Loucy (cell line): ENCODE measurements around the gene ZNF500.

Experiments used
- H2AFZ ChIP-seq: fragments of 200-600 bp; sonication (generic); 2 replicates; pipeline ENCODE4 v1.6.0; 2016; ENCODE audit warnings: antibody characterized with exemption, mild to moderate bottlenecking, low read length, moderate library complexity
- H3F3A ChIP-seq: fragments of 200-600 bp; 2 replicates; pipeline ENCODE4 v1.6.0; 2016; ENCODE audit warnings: antibody characterized with exemption, low read depth, mild to moderate bottlenecking
- H3K27me3 ChIP-seq: fragments of 200-600 bp; sonication (generic); 2 replicates; pipeline ENCODE4 v1.6.1; 2014; ENCODE audit warnings: low read length, mild to moderate bottlenecking; ENCODE audit not compliant: insufficient read depth, poor library complexity, severe bottlenecking
- H3K36me3 ChIP-seq: fragments of 200-600 bp; sonication (generic); 2 replicates; pipeline ENCODE4 v1.6.1; 2016; ENCODE audit warnings: low read length; ENCODE audit not compliant: insufficient read depth
- H3K4me1 ChIP-seq: fragments of 200-600 bp; sonication (generic); 2 replicates; pipeline ENCODE4 v1.5.1; 2014; ENCODE audit warnings: low read length, mild to moderate bottlenecking; ENCODE audit not compliant: insufficient read depth, poor library complexity, severe bottlenecking
- H3K4me2 ChIP-seq: fragments of 200-600 bp; sonication (generic); 2 replicates; pipeline ENCODE4 v1.6.0; 2014; ENCODE audit warnings: antibody characterized with exemption, low read length, low read depth, mild to moderate bottlenecking; ENCODE audit not compliant: poor library complexity, severe bottlenecking
- H3K4me3 ChIP-seq: fragments of 200-600 bp; sonication (generic); 2 replicates; pipeline ENCODE4 v1.5.1; 2014; ENCODE audit warnings: low read length, mild to moderate bottlenecking, mixed read lengths; ENCODE audit not compliant: poor library complexity, severe bottlenecking
- H3K79me2 ChIP-seq: fragments of 200-600 bp; sonication (generic); 2 replicates; pipeline ENCODE4 v1.6.1; 2014; ENCODE audit warnings: low read length; ENCODE audit not compliant: insufficient read depth
- H3K9ac ChIP-seq: fragments of 200-600 bp; sonication (generic); 2 replicates; pipeline ENCODE4 v1.6.0; 2014; ENCODE audit warnings: mild to moderate bottlenecking, low read depth, low read length, moderate library complexity; ENCODE audit not compliant: poor library complexity, severe bottlenecking
- H3K9me2 ChIP-seq: fragments of 200-600 bp; sonication (generic); replicated peaks from 2 replicates; pipeline ENCODE4 v1.6.1; 2016; ENCODE audit warnings: low read depth, low read length, mixed read lengths
- H3K9me3 ChIP-seq: fragments of 200-600 bp; sonication (generic); 2 replicates; pipeline ENCODE4 v1.6.1; 2014; ENCODE audit warnings: mild to moderate bottlenecking, antibody characterized with exemption, low read length, low read depth; ENCODE audit not compliant: insufficient read depth
- H4K20me1 ChIP-seq: fragments of 200-600 bp; sonication (generic); 2 replicates; pipeline ENCODE4 v1.6.0; 2014; ENCODE audit warnings: antibody characterized with exemption, low read length, mild to moderate bottlenecking; ENCODE audit not compliant: insufficient read depth, poor library complexity, severe bottlenecking
- EZH2phosphoT487 ChIP-seq: fragments of 200-600 bp; IDR thresholded peaks from 2 replicates; pipeline ENCODE4 v1.6.1; 2018; ENCODE audit warnings: antibody characterized with exemption, mild to moderate bottlenecking, moderate library complexity, borderline replicate concordance
- TF ChIP-seq, protein P1 (sequence below): fragments of 200-600 bp; sonication (generic); conservative IDR thresholded peaks from 2 replicates; pipeline ENCODE4 v1.5.1; 2014; ENCODE audit warnings: mild to moderate bottlenecking, antibody characterized with exemption, low read length

ZNF500 gene

DNA sequence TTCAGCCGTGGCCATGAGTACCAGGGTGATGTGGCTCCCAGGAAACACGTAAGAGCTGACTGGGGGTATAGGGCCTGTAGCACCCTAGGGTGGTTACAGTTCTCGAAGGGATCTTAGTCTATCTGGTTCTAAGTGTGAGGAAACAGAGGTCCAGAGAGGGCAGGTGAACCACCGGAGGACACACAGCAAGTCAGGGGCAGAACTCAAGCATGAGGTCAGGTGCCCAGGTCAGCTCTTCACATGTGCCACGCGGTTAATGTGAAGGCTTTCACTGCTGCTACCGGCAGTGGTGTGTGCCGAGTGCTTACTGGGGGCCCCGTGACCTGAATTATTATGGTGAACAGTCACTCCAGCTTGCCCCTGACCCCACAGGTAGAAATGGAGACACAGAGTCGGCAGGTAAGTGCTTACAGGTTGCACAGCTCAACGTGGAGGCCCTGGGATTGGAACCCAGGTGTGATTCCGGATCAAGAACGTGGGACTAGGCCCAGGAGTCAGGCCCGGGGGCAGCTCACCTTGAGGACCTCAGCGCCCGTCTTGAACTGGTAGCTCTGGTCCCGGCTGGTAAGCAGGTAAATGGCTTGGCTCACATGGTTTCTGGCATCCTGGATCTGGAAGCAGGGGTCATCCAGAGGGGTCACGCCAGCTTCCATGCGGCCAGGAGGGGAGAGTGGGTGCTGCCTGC, 32.4 kb upstream of the ZNF500 start:
- no peak for TF ChIP-seq EZH2phosphoT487
- TF ChIP-seq, protein P1, sequence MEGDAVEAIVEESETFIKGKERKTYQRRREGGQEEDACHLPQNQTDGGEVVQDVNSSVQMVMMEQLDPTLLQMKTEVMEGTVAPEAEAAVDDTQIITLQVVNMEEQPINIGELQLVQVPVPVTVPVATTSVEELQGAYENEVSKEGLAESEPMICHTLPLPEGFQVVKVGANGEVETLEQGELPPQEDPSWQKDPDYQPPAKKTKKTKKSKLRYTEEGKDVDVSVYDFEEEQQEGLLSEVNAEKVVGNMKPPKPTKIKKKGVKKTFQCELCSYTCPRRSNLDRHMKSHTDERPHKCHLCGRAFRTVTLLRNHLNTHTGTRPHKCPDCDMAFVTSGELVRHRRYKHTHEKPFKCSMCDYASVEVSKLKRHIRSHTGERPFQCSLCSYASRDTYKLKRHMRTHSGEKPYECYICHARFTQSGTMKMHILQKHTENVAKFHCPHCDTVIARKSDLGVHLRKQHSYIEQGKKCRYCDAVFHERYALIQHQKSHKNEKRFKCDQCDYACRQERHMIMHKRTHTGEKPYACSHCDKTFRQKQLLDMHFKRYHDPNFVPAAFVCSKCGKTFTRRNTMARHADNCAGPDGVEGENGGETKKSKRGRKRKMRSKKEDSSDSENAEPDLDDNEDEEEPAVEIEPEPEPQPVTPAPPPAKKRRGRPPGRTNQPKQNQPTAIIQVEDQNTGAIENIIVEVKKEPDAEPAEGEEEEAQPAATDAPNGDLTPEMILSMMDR: no peak
- H2AFZ ChIP-seq: no peak overlapping the region
- H3K9me2 ChIP-seq: no peaks in the 10 kb centered on the region
- no peaks in the 10 kb centered on the region for H3F3A ChIP-seq
- no peaks in the 10 kb centered on the region for H3K27me3 ChIP-seq
- H3K4me3 ChIP-seq: no peak overlapping the region
- no peaks in the 10 kb centered on the region for H3K79me2 ChIP-seq
- no peak overlapping the region for H3K9ac ChIP-seq
- H3K4me1 ChIP-seq: no peaks in the 10 kb centered on the region
- H3K4me2 ChIP-seq: no peak overlapping the region
- H3K36me3 ChIP-seq: no peaks in the 10 kb centered on the region
- H3K9me3 ChIP-seq: no peaks in the 10 kb centered on the region
- H4K20me1 ChIP-seq: no peaks in the 10 kb centered on the region

GRCh38 chr16:4798456-4798855, 31.5 kb upstream of the ZNF500 start:
- no peak for TF ChIP-seq EZH2phosphoT487
- TF ChIP-seq, protein P1: no peak
- no peaks in the 10 kb centered on the region for H3K9me3 ChIP-seq
- no peaks in the 10 kb centered on the region for H4K20me1 ChIP-seq
- H3K9me2 ChIP-seq: no peaks in the 10 kb centered on the region
- H2AFZ ChIP-seq: no peak overlapping the region
- no peak overlapping the region for H3K9ac ChIP-seq
- no peaks in the 10 kb centered on the region for H3K36me3 ChIP-seq
- no peak overlapping the region for H3K4me3 ChIP-seq
- H3F3A ChIP-seq: no peaks in the 10 kb centered on the region
- H3K79me2 ChIP-seq: no peaks in the 10 kb centered on the region
- H3K27me3 ChIP-seq: no peaks in the 10 kb centered on the region
- H3K4me1 ChIP-seq: no peaks in the 10 kb centered on the region
- H3K4me2 ChIP-seq: no peak overlapping the region

DNA sequence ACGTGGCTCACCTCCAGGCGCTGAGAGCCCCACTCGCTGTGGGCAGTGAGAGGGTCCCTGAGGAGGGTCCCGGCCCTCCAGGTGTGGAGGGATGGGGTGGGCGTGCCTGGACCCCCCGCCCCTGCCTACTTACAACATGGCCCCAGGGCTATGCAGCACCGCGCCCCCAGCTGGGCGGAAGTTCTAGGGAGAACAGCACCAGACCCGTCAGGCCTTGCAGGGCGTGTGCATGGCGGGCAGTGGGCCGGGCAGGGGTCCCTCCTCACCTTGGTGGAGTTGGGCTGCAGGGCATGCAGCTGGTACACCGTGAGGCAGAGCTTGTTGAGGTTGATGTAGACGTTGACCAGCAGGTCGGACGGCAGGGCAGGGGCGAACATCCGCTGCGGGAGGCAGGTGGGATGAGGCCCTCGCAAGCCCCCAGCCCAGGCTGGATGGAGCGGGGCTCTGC, 30.9 kb upstream of the ZNF500 start:
- Histone ChIP-seq H3K27me3 (no peaks in the 10 kb centered on the region), H3F3A (no peaks in the 10 kb centered on the region), H3K36me3 (no peaks in the 10 kb centered on the region), H3K9me3 (no peaks in the 10 kb centered on the region), H3K4me3 (no peak overlapping the region), H4K20me1 (no peaks in the 10 kb centered on the region), H3K4me1 (no peaks in the 10 kb centered on the region), H3K79me2 (no peaks in the 10 kb centered on the region), H2AFZ (no peak overlapping the region), H3K4me2 (no peak overlapping the region), H3K9me2 (no peaks in the 10 kb centered on the region), H3K9ac (no peak overlapping the region)
- TF ChIP-seq, protein P1: no peak
- no peak for TF ChIP-seq EZH2phosphoT487
